SU-DHL-6 (cell line): Measurements from ENCODE around the gene TAL2.

Source experiments
- EZH2phosphoT487 ChIP-seq: fragments of 200-600 bp; sonication (generic), shearing (Covaris generic); conservative IDR thresholded peaks from 2 replicates; pipeline ENCODE4 v1.6.1; 2018; ENCODE audit warnings: mild to moderate bottlenecking, antibody characterized with exemption, low read length, moderate library complexity, mixed read lengths
- TF ChIP-seq, protein P1 (sequence below): fragments of 200-600 bp; sonication (generic); IDR thresholded peaks from one replicate; pipeline ENCODE4 v1.5.1; 2017; ENCODE audit warnings: antibody characterized with exemption, mild to moderate bottlenecking, low read length, moderate library complexity; ENCODE audit not compliant: insufficient read depth, poor library complexity, severe bottlenecking

DNA sequence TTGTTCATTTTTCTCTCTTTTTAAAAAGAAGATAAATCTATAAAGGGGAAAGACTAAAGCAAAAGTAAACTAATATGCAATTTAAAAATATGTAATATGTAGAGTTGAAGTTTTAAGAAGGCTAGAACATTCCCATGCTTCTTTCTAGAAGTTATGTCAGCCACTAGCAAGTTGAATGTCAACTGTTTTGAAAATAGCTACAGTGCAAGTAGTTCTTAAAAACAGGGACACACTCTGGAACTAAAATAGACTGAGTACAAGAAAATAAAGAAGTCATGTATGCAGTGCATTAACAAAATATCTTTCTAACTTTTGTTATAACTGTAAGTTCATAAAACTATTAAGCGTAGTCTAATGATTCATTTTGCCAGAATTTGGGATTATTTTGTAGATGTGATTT lies 40.0 kb downstream of the TAL2 start:
- TF ChIP-seq, protein P1, sequence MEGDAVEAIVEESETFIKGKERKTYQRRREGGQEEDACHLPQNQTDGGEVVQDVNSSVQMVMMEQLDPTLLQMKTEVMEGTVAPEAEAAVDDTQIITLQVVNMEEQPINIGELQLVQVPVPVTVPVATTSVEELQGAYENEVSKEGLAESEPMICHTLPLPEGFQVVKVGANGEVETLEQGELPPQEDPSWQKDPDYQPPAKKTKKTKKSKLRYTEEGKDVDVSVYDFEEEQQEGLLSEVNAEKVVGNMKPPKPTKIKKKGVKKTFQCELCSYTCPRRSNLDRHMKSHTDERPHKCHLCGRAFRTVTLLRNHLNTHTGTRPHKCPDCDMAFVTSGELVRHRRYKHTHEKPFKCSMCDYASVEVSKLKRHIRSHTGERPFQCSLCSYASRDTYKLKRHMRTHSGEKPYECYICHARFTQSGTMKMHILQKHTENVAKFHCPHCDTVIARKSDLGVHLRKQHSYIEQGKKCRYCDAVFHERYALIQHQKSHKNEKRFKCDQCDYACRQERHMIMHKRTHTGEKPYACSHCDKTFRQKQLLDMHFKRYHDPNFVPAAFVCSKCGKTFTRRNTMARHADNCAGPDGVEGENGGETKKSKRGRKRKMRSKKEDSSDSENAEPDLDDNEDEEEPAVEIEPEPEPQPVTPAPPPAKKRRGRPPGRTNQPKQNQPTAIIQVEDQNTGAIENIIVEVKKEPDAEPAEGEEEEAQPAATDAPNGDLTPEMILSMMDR = no peak
- TF ChIP-seq EZH2phosphoT487 = no peak
